HCT116 (cell line): ENCODE measurements around the gene PRSS56. TPM values are rescaled to one million over a fixed set of nuclear protein-coding genes. Genes with fewer than 3 reads are reported as not detected.

Source experiments
- ATAC-seq: fragments of 200-7000 bp; cut with Tn5 transposase; 2 replicates; pipeline ENCODE4 v1.9.1; 2020; ENCODE audit warnings: mild to moderate bottlenecking, moderate library complexity
- BruUV-seq: library from RNA; stranded (reverse); fragments of 400-500 nt; replicated peaks from 2 replicates; lab custom pipeline; 2021; lab: Mats Ljungman, UMichigan
- CTCF ChIA-PET: fragments of 300-600 bp; sonication (Branson Sonifier 250); formaldehyde crosslinking; loops from one replicate; lab custom pipeline; 2021; ENCODE audit warnings: antibody characterized with exemption; lab: Charles Lee
- POLR2A ChIA-PET: fragments of 300-600, 350-600 bp; sonication (Branson Sonifier 250); formaldehyde crosslinking; loops from one replicate; lab custom pipeline; 2021; ENCODE audit warnings: antibody characterized with exemption; lab: Charles Lee
- RAD21 ChIA-PET, 2 experiments: fragments of 300-600 bp; sonication (Branson Sonifier 250); formaldehyde crosslinking; loops; one replicate each; lab custom pipeline; 2023; ENCODE audit warnings: low total read pairs in 2 of 2; ENCODE audit not compliant: uncharacterized antibody in 2 of 2, unreplicated experiment in 2 of 2, low non-redundant PET in 1 of 2; lab: Charles Lee
- DNase-seq: peaks from one replicate; pipeline ENCODE4 v3.0.0-alpha.2; 2010; ENCODE audit warnings: low read depth, low spot score
- H2AFZ ChIP-seq: fragments of 200-600 bp; shearing (Covaris generic), sonication (generic); 2 replicates; pipeline ENCODE4 v1.6.1; 2017; ENCODE audit warnings: low read depth, mixed run types, mixed read lengths, antibody characterized with exemption, low read length; ENCODE audit not compliant: poor library complexity, severe bottlenecking
- H3K27ac ChIP-seq: 2 replicates; pipeline ENCODE4 v1.5.1; 2012; ENCODE audit warnings: low read depth, low read length
- H3K27me3 ChIP-seq: fragments of 200-600 bp; sonication (generic); 2 replicates; pipeline ENCODE4 v1.6.1; 2016; ENCODE audit warnings: mixed run types, low read length, mixed read lengths; ENCODE audit not compliant: insufficient read depth
- H3K36me3 ChIP-seq, 2 experiments: fragments of 200-500 bp in 1 of 2; fragments of 200-600 bp in 1 of 2; sonication (Bioruptor generic) in 1 of 2; sonication (generic) in 1 of 2; 2 replicates each; pipeline versions ENCODE4 v1.5.1 to v1.6.1; 2014 to 2016; ENCODE audit warnings: low read length in 2 of 2, inconsistent platforms in 1 of 2, mixed read lengths in 1 of 2, mixed run types in 1 of 2; ENCODE audit not compliant: insufficient read depth in 2 of 2, control insufficient read depth in 1 of 2
- H3K4me1 ChIP-seq, 2 experiments: fragments of 200-600 bp in 1 of 2; sonication (generic) in 1 of 2; 2 replicates each; pipeline versions ENCODE4 v1.5.1 to v1.6.1; 2012 to 2017; ENCODE audit warnings: low read length in 2 of 2, inconsistent platforms in 1 of 2, mild to moderate bottlenecking in 1 of 2, mixed read lengths in 1 of 2, mixed run types in 1 of 2, moderate library complexity in 1 of 2; ENCODE audit not compliant: insufficient read depth in 2 of 2, control insufficient read depth in 1 of 2
- H3K4me2 ChIP-seq: fragments of 200-600 bp; sonication (generic); 2 replicates; pipeline ENCODE4 v1.6.1; 2017; ENCODE audit warnings: mixed run types, low read length, mixed read lengths
- H3K4me3 ChIP-seq, 2 experiments: fragments of 200-600 bp in 1 of 2; sonication (generic) in 1 of 2; replicated peaks in 1 of 2; 2 replicates each; pipeline ENCODE4 v1.5.1; 2011 to 2016; ENCODE audit warnings: low read length in 2 of 2, control low read depth in 1 of 2, low read depth in 1 of 2, mild to moderate bottlenecking in 1 of 2, mixed read lengths in 1 of 2, mixed run types in 1 of 2
- H3K79me2 ChIP-seq: fragments of 200-600 bp; sonication (generic); 2 replicates; pipeline ENCODE4 v1.6.1; 2017; ENCODE audit warnings: mild to moderate bottlenecking, mixed run types, low read length, moderate library complexity, mixed read lengths; ENCODE audit not compliant: insufficient read depth
- H3K9ac ChIP-seq: fragments of 200-600 bp; sonication (generic); 2 replicates; pipeline ENCODE4 v1.6.1; 2016; ENCODE audit warnings: low read length, mixed read lengths
- H3K9me2 ChIP-seq: fragments of 200-600 bp; sonication (generic), shearing (Covaris generic); 2 replicates; pipeline ENCODE4 v1.6.1; 2017; ENCODE audit warnings: mixed run types, mild to moderate bottlenecking, moderate library complexity; ENCODE audit not compliant: insufficient read depth
- H3K9me3 ChIP-seq, 2 experiments: fragments of 200-500 bp in 1 of 2; fragments of 200-600 bp in 1 of 2; sonication (Bioruptor generic) in 1 of 2; sonication (generic) in 1 of 2; 2 replicates each; pipeline ENCODE4 v1.6.1; 2014 to 2017; ENCODE audit warnings: low read length in 2 of 2, mixed read lengths in 2 of 2, inconsistent platforms in 1 of 2, low read depth in 1 of 2, mild to moderate bottlenecking in 1 of 2, mixed run types in 1 of 2, moderate library complexity in 1 of 2; ENCODE audit not compliant: control insufficient read depth in 1 of 2, insufficient read depth in 1 of 2
- H4K20me1 ChIP-seq: fragments of 200-600 bp; sonication (generic), shearing (Covaris generic); 2 replicates; pipeline ENCODE4 v1.6.1; 2017; ENCODE audit warnings: mixed run types, mild to moderate bottlenecking, moderate library complexity; ENCODE audit not compliant: insufficient read depth
- CBX3 ChIP-seq: IDR thresholded peaks from 2 replicates; pipeline ENCODE4 v1.6.1; 2012; ENCODE audit warnings: low read depth
- ELF1 ChIP-seq: IDR thresholded peaks from 2 replicates; pipeline ENCODE4 v1.6.1; 2012; ENCODE audit warnings: low read depth, borderline replicate concordance
- EZH2 ChIP-seq: fragments of 200-600 bp; sonication (generic); IDR thresholded peaks from 2 replicates; pipeline ENCODE4 v1.6.1; 2017; ENCODE audit warnings: antibody characterized with exemption, mixed run types
- JUND ChIP-seq: IDR thresholded peaks from 2 replicates; pipeline ENCODE4 v1.6.1; 2012
- POLR2A ChIP-seq: IDR thresholded peaks from 2 replicates; pipeline ENCODE4 v1.7.0; 2011; ENCODE audit warnings: borderline replicate concordance; ENCODE audit not compliant: insufficient read depth, insufficient read length; ENCODE audit errors: extremely low read depth
- POLR2AphosphoS5 ChIP-seq: IDR thresholded peaks from 2 replicates; pipeline ENCODE4 v1.6.1; 2011; ENCODE audit warnings: mild to moderate bottlenecking, low read depth, low read length, moderate library complexity
- SP1 ChIP-seq: IDR thresholded peaks from 2 replicates; pipeline ENCODE4 v1.6.1; 2012; ENCODE audit warnings: low read depth
- SRF ChIP-seq: IDR thresholded peaks from 2 replicates; pipeline ENCODE4 v1.6.1; 2012; ENCODE audit warnings: low read depth
- ZFX ChIP-seq: fragments of 450-650 bp; IDR thresholded peaks from 2 replicates; pipeline ENCODE4 v1.6.1; 2017
- intact Hi-C: fragments of 100-400 bp; cut with micrococcal nuclease; formaldehyde crosslinking; loops from 2 replicates; pipeline ENCODE4 v1.10.0; 2022
- total RNA-seq: library from RNA; stranded (reverse); gene quantifications from one replicate; pipeline ENCODE4 v1.2.1, GENCODE V29; 2021; ENCODE audit not compliant: unreplicated experiment
- TF ChIP-seq, protein P1 (sequence below): IDR thresholded peaks from 2 replicates; pipeline ENCODE4 v1.6.1; 2011; ENCODE audit warnings: mild to moderate bottlenecking, low read length, moderate library complexity; ENCODE audit not compliant: insufficient replicate concordance; ENCODE audit errors: extremely low read depth
- TF ChIP-seq, protein P2 (sequence below): IDR thresholded peaks from 2 replicates; pipeline ENCODE4 v1.6.1; 2012
- TF ChIP-seq, protein P3 (sequence below): IDR thresholded peaks from 2 replicates; pipeline ENCODE4 v1.6.1; 2012

PRSS56 gene
- total RNA-seq, 1 experiment from 2014 or later: not detected

DNA sequence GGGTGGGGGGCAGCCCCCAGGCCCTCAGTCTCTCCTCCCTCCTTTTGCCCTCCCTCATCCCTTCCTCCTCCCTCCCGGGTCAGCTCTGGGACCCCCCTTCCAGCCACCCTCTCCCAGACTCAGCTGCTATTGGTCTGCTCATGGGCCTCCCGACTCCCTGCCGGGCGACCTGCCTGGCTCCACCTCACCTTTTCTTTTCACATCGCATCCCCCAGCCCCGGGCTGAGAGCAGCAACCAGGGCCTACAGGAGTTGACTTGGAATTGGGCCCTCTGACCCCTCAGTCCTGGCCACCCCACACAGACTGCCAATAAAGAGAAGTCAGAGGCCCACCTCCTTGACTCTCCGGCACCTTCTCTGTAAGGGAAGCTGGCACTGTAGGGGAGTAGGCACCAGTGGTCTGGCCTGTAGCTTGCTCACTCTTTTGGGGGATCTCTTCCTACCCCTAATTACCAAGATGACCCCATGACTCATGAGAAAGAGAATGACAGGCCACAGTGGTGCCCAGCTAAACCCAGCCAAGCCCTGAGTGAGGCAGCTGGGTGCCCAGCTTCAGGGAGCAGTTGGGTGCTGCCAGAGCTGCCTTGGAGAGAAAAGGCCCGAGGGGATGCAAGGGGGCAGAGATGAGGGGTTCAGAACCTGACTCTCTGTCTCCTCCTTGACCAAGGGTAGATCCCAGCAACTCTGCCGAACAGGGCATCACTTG lies 30.5 kb upstream of the PRSS56 start:
- ChIA-PET RAD21 (no interaction called here), CTCF (interaction anchor here (0.6 kb wide), 1 partner anchor 12 kb away, joined by 3 read pairs; no protein-coding TSS in a partner anchor), POLR2A (no interaction called here)
- no peaks in the 10 kb centered on the region for H4K20me1 ChIP-seq
- H3K9ac ChIP-seq: no peak overlapping the region
- H3K9me2 ChIP-seq: no peaks in the 10 kb centered on the region
- H2AFZ ChIP-seq: no peak overlapping the region
- H3K79me2 ChIP-seq: no peaks in the 10 kb centered on the region
- intact Hi-C loops: no loop called here
- H3K36me3 ChIP-seq: no peaks in the 10 kb centered on the region
- BruUV-seq: no TSS peak
- ATAC-seq: no peak
- 0 out of 4 replicates have a peak, but pooled peaks cover 0 to 4% of the 10 kb centered on the region in 2 experiments for H3K4me1 ChIP-seq
- H3K4me3 ChIP-seq: no peak overlapping the region
- no peak overlapping the region for H3K27ac ChIP-seq
- no peaks in the 10 kb centered on the region for H3K9me3 ChIP-seq
- H3K4me2 ChIP-seq: no peak overlapping the region
- TF ChIP-seq, protein P1, sequence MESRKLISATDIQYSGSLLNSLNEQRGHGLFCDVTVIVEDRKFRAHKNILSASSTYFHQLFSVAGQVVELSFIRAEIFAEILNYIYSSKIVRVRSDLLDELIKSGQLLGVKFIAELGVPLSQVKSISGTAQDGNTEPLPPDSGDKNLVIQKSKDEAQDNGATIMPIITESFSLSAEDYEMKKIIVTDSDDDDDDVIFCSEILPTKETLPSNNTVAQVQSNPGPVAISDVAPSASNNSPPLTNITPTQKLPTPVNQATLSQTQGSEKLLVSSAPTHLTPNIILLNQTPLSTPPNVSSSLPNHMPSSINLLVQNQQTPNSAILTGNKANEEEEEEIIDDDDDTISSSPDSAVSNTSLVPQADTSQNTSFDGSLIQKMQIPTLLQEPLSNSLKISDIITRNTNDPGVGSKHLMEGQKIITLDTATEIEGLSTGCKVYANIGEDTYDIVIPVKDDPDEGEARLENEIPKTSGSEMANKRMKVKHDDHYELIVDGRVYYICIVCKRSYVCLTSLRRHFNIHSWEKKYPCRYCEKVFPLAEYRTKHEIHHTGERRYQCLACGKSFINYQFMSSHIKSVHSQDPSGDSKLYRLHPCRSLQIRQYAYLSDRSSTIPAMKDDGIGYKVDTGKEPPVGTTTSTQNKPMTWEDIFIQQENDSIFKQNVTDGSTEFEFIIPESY: no peak
- TF ChIP-seq ZFX (no peak), ELF1 (no peak), JUND (no peak), SP1 (no peak), EZH2 (no peak), POLR2A (no peak), POLR2AphosphoS5 (no peak), SRF (no peak), CBX3 (no peak)
- TF ChIP-seq, protein P2, sequence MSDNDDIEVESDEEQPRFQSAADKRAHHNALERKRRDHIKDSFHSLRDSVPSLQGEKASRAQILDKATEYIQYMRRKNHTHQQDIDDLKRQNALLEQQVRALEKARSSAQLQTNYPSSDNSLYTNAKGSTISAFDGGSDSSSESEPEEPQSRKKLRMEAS: no peak
- TF ChIP-seq, protein P3, sequence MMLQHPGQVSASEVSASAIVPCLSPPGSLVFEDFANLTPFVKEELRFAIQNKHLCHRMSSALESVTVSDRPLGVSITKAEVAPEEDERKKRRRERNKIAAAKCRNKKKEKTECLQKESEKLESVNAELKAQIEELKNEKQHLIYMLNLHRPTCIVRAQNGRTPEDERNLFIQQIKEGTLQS: no peak
- H3K27me3 ChIP-seq: no peaks in the 10 kb centered on the region
- no peak for DNase-seq
